Endothelial cell of umbilical vein (primary cell): ENCODE data around the gene CDH11. TPM values are rescaled to one million over a fixed set of nuclear protein-coding genes. Genes with fewer than 3 reads are reported as not detected.

Source experiments
- BruUV-seq: library from RNA; stranded (reverse); fragments of 400-500 nt; replicated peaks from 2 replicates; lab custom pipeline; 2021; lab: Mats Ljungman, UMichigan
- CTCF ChIA-PET: fragments of 300-600, 350-600 bp; sonication (Branson Sonifier 250); formaldehyde crosslinking; loops from one replicate; lab custom pipeline; 2021; ENCODE audit warnings: antibody characterized with exemption, inconsistent platforms; lab: Charles Lee
- POLR2A ChIA-PET: fragments of 300-600, 350-600 bp; sonication (Branson Sonifier 250); formaldehyde crosslinking; loops from one replicate; lab custom pipeline; 2021; ENCODE audit warnings: antibody characterized with exemption, inconsistent platforms; lab: Charles Lee
- DNase-seq: peaks from one replicate; pipeline ENCODE4 v3.0.0-alpha.2; 2011; ENCODE audit warnings: low read depth, low spot score
- FAIRE-seq: peaks from 2 replicates; lab custom pipeline; 2011; peaks lifted over from hg19 to GRCh38; lab: Jason Lieb, UNC
- H2AFZ ChIP-seq: 2 replicates; pipeline ENCODE4 v1.6.0; 2012; ENCODE audit warnings: low read depth, low read length, control low read depth, inconsistent platforms
- H3K27ac ChIP-seq: 2 replicates; pipeline ENCODE4 v1.5.1; 2011; ENCODE audit warnings: low read depth, mild to moderate bottlenecking, control low read depth, low read length, moderate library complexity; ENCODE audit not compliant: insufficient read depth
- H3K27me3 ChIP-seq, 2 experiments: 2 replicates each; pipeline versions ENCODE4 v1.6.0 to v1.6.1; 2011; ENCODE audit warnings: low read length in 2 of 2, mixed read lengths in 1 of 2; ENCODE audit not compliant: control insufficient read depth in 2 of 2, insufficient read depth in 2 of 2
- H3K36me3 ChIP-seq, 2 experiments: 2 replicates in 1 of 2; 3 replicates in 1 of 2; pipeline ENCODE4 v1.5.1; 2011; ENCODE audit warnings: low read length in 2 of 2, mild to moderate bottlenecking in 1 of 2, moderate library complexity in 1 of 2; ENCODE audit not compliant: control insufficient read depth in 2 of 2, insufficient read depth in 2 of 2; ENCODE audit errors: extremely low read depth in 1 of 2
- H3K4me1 ChIP-seq: 3 replicates; pipeline ENCODE4 v1.5.1; 2011; ENCODE audit warnings: mild to moderate bottlenecking, low read length; ENCODE audit not compliant: control insufficient read depth, insufficient read depth; ENCODE audit errors: extremely low read depth
- H3K4me2 ChIP-seq: 2 replicates; pipeline ENCODE4 v1.6.1; 2011; ENCODE audit warnings: low read length, control low read depth, mixed read lengths; ENCODE audit not compliant: insufficient read depth
- H3K4me3 ChIP-seq, 3 experiments: fragments of 200-600 bp in 1 of 3; sonication (generic), shearing (Covaris generic) in 1 of 3; replicated peaks in 1 of 3; 2 replicates each; pipeline ENCODE4 v1.5.1; 2011 to 2016; ENCODE audit warnings: control low read depth in 3 of 3, low read length in 3 of 3, mild to moderate bottlenecking in 2 of 3, inconsistent platforms in 1 of 3, low read depth in 1 of 3, moderate library complexity in 1 of 3; ENCODE audit not compliant: insufficient read depth in 1 of 3
- H3K79me2 ChIP-seq: 2 replicates; pipeline ENCODE4 v1.6.0; 2012; ENCODE audit warnings: low read length, inconsistent platforms; ENCODE audit not compliant: control insufficient read depth, insufficient read depth
- H3K9ac ChIP-seq: replicated peaks from 2 replicates; pipeline ENCODE3; 2011; ENCODE audit warnings: low read length, control low read depth; ENCODE audit not compliant: insufficient read depth; ENCODE audit errors: extremely low read depth
- H3K9me1 ChIP-seq: replicated peaks from 3 replicates; pipeline ENCODE4 v1.6.0; 2011; ENCODE audit warnings: mild to moderate bottlenecking, low read length; ENCODE audit not compliant: control insufficient read depth, insufficient read depth; ENCODE audit errors: extremely low read depth
- H3K9me3 ChIP-seq: replicated peaks from 2 replicates; pipeline ENCODE4 v1.5.1; 2012; ENCODE audit warnings: low read length, inconsistent platforms; ENCODE audit not compliant: control insufficient read depth, insufficient read depth
- H4K20me1 ChIP-seq: replicated peaks from 2 replicates; pipeline ENCODE3; 2011; ENCODE audit warnings: mild to moderate bottlenecking, low read length; ENCODE audit not compliant: control insufficient read depth, insufficient read depth; ENCODE audit errors: extremely low read depth
- CTCF ChIP-seq, 2 donors: IDR thresholded peaks; 1 replicate in 1 of 2; 2 replicates in 1 of 2; pipeline ENCODE4 v1.5.1; 2011; ENCODE audit warnings: low read length in 2 of 2, mild to moderate bottlenecking in 2 of 2, moderate library complexity in 2 of 2, control low read depth in 1 of 2, inconsistent platforms in 1 of 2, low read depth in 1 of 2; ENCODE audit not compliant: insufficient read depth in 1 of 2; ENCODE audit errors: extremely low read depth in 1 of 2
- EZH2 ChIP-seq: IDR thresholded peaks from 2 replicates; pipeline ENCODE4 v1.6.1; 2012; ENCODE audit warnings: borderline replicate concordance, low read depth, mild to moderate bottlenecking, moderate library complexity, low read length, inconsistent platforms; ENCODE audit not compliant: severe bottlenecking
- FOS ChIP-seq: IDR thresholded peaks from 2 replicates; pipeline ENCODE4 v1.6.1; 2011; ENCODE audit warnings: mild to moderate bottlenecking, low read length, moderate library complexity, borderline replicate concordance; ENCODE audit not compliant: insufficient read depth
- JUN ChIP-seq: IDR thresholded peaks from 2 replicates; pipeline ENCODE4 v1.6.1; 2011; ENCODE audit warnings: borderline replicate concordance, low read depth; ENCODE audit not compliant: insufficient read length, insufficient read depth
- MAX ChIP-seq: IDR thresholded peaks from 2 replicates; pipeline ENCODE4 v1.6.1; 2011; ENCODE audit not compliant: insufficient read depth, insufficient read length
- dilution Hi-C: fragments of 300-500 bp; cut with MboI; formaldehyde crosslinking; loops from one replicate; pipeline ENCODE4 v1.15.0; 2019; ENCODE audit warnings: low sequenced_read_pairs; ENCODE audit not compliant: extremely low pct_ligation_motif_present
- intact Hi-C: fragments of 100-400 bp; cut with micrococcal nuclease; formaldehyde crosslinking; loops from one replicate; pipeline ENCODE4 v1.10.0; 2022
- polyA plus RNA-seq, 4 experiments: library from polyadenylated mRNA; depleted of rRNA in 3 of 4; stranded (reverse) in 3 of 4; unstranded in 1 of 4; fragments of >200 nt; gene quantifications; 2 replicates each; pipeline versions ENCODE4 v1.2.1 to v1.2.3, GENCODE V29; 2011 to 2012; ENCODE audit warnings: missing spikeins in 1 of 4
- total RNA-seq: library from RNA; stranded (reverse); gene quantifications from 2 replicates; pipeline ENCODE4 v1.2.3, GENCODE V29; 2021

Gene CDH11
- total and polyA plus RNA-seq, 2 donors (not counting 3 experiments of a cell fraction or from before 2014, with no cell fraction given) = 30.4 to 32.7 TPM

- no peak for FAIRE-seq
- H3K27ac ChIP-seq = peak overlapping the region; percentile 94
- peak; percentile 85 for DNase-seq
Measured at GRCh38 chr16:64964126-64964540, 157.7 kb downstream of the CDH11 start.

More at GRCh38 chr16:64964126-64964540, 157.7 kb downstream of the CDH11 start:
- BruUV-seq = no TSS peak
- Histone ChIP-seq H3K79me2 (no peaks in the 10 kb centered on the region), H3K27me3 (no peaks in the 10 kb centered on the region), H3K4me3 (no peak overlapping the region), H3K9me1 (no peaks in the 10 kb centered on the region), H2AFZ (peak overlapping the region; percentile 54), H3K9me3 (no peaks in the 10 kb centered on the region), H3K9ac (peak overlapping the region; percentile 56), H3K4me1 (peaks cover 20% of the 10 kb centered on the region), H4K20me1 (no peaks in the 10 kb centered on the region), H3K4me2 (peak overlapping the region; percentile 58), H3K36me3 (no peaks in the 10 kb centered on the region)
- ChIA-PET CTCF (interaction anchor here (1.0 kb wide), 1 partner anchor 16 kb away, joined by 3 read pairs; no protein-coding TSS in a partner anchor), POLR2A (no interaction called here)
- dilution Hi-C loops = no loop called here
- TF ChIP-seq EZH2 (no peak), FOS (peak; percentile 54), CTCF (IDR thresholded peaks at IDR 0.05; ENCODE audit: extremely low read depth in 1 of 2, insufficient read depth in 1 of 2, low read depth in 1 of 2, low read length in 2 of 2) (no peak), MAX (no peak), JUN (peak; percentile 82)
- intact Hi-C loops = loop anchor here (1.0 to 10.0 kb wide), 5 partner anchors 20 to 801 kb away; partner anchors contain the start of gene CDH11
